Trophoblast cell (in vitro differentiated cells and primary cell): ENCODE measurements around the gene STK33.

Source experiments
- DNase-seq, 2 donors: peaks; one replicate each; pipeline ENCODE4 v3.0.0-alpha.2; 2016
- H2AFZ ChIP-seq: 2 replicates; pipeline ENCODE4 v1.6.1; 2013; ENCODE audit warnings: low read length, moderate library complexity, mild to moderate bottlenecking; ENCODE audit not compliant: insufficient read depth, poor library complexity
- H2AK5ac ChIP-seq: 2 replicates; pipeline ENCODE4 v1.6.1; 2013; ENCODE audit warnings: mild to moderate bottlenecking, low read length
- H2BK120ac ChIP-seq: 2 replicates; pipeline ENCODE4 v1.6.1; 2013; ENCODE audit warnings: low read length, mild to moderate bottlenecking, moderate library complexity; ENCODE audit not compliant: insufficient read depth, poor library complexity
- H2BK12ac ChIP-seq: 2 replicates; pipeline ENCODE4 v1.6.1; 2013; ENCODE audit warnings: mild to moderate bottlenecking, low read length, moderate library complexity
- H2BK5ac ChIP-seq: 2 replicates; pipeline ENCODE4 v1.6.1; 2013; ENCODE audit warnings: low read length, low read depth, moderate library complexity, mild to moderate bottlenecking; ENCODE audit not compliant: poor library complexity
- H3K14ac ChIP-seq: 2 replicates; pipeline ENCODE4 v1.6.1; 2013; ENCODE audit warnings: mild to moderate bottlenecking, low read length
- H3K18ac ChIP-seq: 2 replicates; pipeline ENCODE4 v1.6.1; 2013; ENCODE audit warnings: mild to moderate bottlenecking, low read length
- H3K23ac ChIP-seq: 2 replicates; pipeline ENCODE4 v1.6.1; 2013; ENCODE audit warnings: low read length
- H3K27ac ChIP-seq: 2 replicates; pipeline ENCODE4 v1.5.1; 2013; ENCODE audit warnings: low read depth, mild to moderate bottlenecking, inconsistent platforms, low read length, moderate library complexity
- H3K27me3 ChIP-seq: 2 replicates; pipeline ENCODE4 v1.6.1; 2013; ENCODE audit warnings: inconsistent platforms, mild to moderate bottlenecking, low read length, moderate library complexity; ENCODE audit not compliant: insufficient read depth
- H3K36me3 ChIP-seq, 2 experiments: 1 replicate in 1 of 2; 2 replicates in 1 of 2; pipeline ENCODE4 v1.6.1; 2013; ENCODE audit warnings: low read length in 2 of 2, mild to moderate bottlenecking in 2 of 2, moderate library complexity in 1 of 2; ENCODE audit not compliant: insufficient read depth in 2 of 2, control insufficient read depth in 1 of 2
- H3K4ac ChIP-seq: 2 replicates; pipeline ENCODE4 v1.6.1; 2013; ENCODE audit warnings: low read depth, mild to moderate bottlenecking, low read length, moderate library complexity
- H3K4me1 ChIP-seq, 2 experiments: 1 replicate in 1 of 2; 2 replicates in 1 of 2; pipeline ENCODE4 v1.6.1; 2013; ENCODE audit warnings: low read length in 2 of 2, mild to moderate bottlenecking in 2 of 2, moderate library complexity in 1 of 2; ENCODE audit not compliant: insufficient read depth in 2 of 2, control insufficient read depth in 1 of 2
- H3K4me2 ChIP-seq: 2 replicates; pipeline ENCODE4 v1.6.1; 2013; ENCODE audit warnings: inconsistent platforms, mild to moderate bottlenecking, low read length, moderate library complexity
- H3K4me3 ChIP-seq: 2 replicates; pipeline ENCODE4 v1.5.1; 2013; ENCODE audit warnings: mild to moderate bottlenecking, low read depth, low read length, inconsistent platforms
- H3K79me1 ChIP-seq: one replicate; pipeline ENCODE4 v1.6.1; 2013; ENCODE audit warnings: low read length
- H3K79me2 ChIP-seq: 2 replicates; pipeline ENCODE4 v1.6.1; 2013; ENCODE audit warnings: low read length, mild to moderate bottlenecking; ENCODE audit not compliant: control insufficient read depth, insufficient read depth, poor library complexity
- H3K9ac ChIP-seq: 2 replicates; pipeline ENCODE4 v1.6.1; 2013; ENCODE audit warnings: mild to moderate bottlenecking, low read length
- H3K9me3 ChIP-seq: 2 replicates; pipeline ENCODE4 v1.6.1; 2013; ENCODE audit warnings: low read depth, mild to moderate bottlenecking, control low read depth, inconsistent platforms, low read length; ENCODE audit not compliant: insufficient read depth
- H4K12ac ChIP-seq: 2 replicates; pipeline ENCODE4 v1.6.1; 2013; ENCODE audit warnings: low read depth, mild to moderate bottlenecking, low read length, moderate library complexity
- H4K8ac ChIP-seq: 2 replicates; pipeline ENCODE4 v1.6.1; 2013; ENCODE audit warnings: low read depth, mild to moderate bottlenecking, low read length, moderate library complexity
- H4K91ac ChIP-seq: one replicate; pipeline ENCODE4 v1.6.1; 2013; ENCODE audit warnings: low read depth, mild to moderate bottlenecking, low read length, moderate library complexity
- WGBS: extraction: QIAGEN DNeasy Blood & Tissue Kit; methylation state at CpG from one replicate; pipeline ENCODE4 v1.1.7; 2013; ENCODE audit warnings: missing lambda C conversion rate; ENCODE audit not compliant: insufficient read length, insufficient coverage; ENCODE audit errors: extremely low coverage; 5-methylcytosine and 5-hydroxymethylcytosine counted together

STK33 gene

DNA sequence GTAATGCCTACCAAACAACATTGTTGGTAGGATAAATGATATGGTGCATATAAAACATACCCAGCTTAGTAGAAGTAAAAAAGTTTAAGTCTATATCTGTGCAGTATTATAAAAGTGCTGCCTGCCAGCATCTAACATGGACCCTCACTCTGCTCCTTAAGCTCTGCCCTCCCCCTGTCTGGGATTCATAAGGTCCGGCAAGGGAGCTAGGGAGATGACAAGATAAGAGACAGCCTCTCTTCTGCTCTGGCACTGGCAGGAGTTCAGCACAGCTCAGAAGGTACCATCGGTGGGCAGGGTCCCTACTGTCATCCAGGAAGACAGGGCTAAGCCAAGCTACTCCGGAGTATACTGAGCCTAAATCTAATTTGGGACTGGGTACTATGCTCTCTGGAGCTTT is 45.6 kb upstream of the STK33 start:
- no peak overlapping the region for H3K27ac ChIP-seq
- H4K91ac ChIP-seq, result no peak overlapping the region
- H2BK12ac ChIP-seq, result no peak overlapping the region
- no peak overlapping the region for H2BK120ac ChIP-seq
- H3K9me3 ChIP-seq, result peaks cover 1% of the 10 kb centered on the region
- WGBS, result no CpG with 5 or more reads among the region's 3 CpGs
- peaks cover 0 to 8% of the 10 kb centered on the region in 2 experiments for H3K36me3 ChIP-seq
- no peak overlapping the region for H3K4ac ChIP-seq
- H3K23ac ChIP-seq, result no peak overlapping the region
- no peak overlapping the region for H3K14ac ChIP-seq
- H3K4me2 ChIP-seq, result no peak overlapping the region
- H2BK5ac ChIP-seq, result no peak overlapping the region
- no peak overlapping the region for H2AFZ ChIP-seq
- no peaks in the 10 kb centered on the region for H3K27me3 ChIP-seq
- H3K18ac ChIP-seq, result no peak overlapping the region
- no peak for DNase-seq
- no peaks in the 10 kb centered on the region for H3K4me1 ChIP-seq
- H4K8ac ChIP-seq, result no peak overlapping the region
- H3K9ac ChIP-seq, result no peak overlapping the region
- no peak overlapping the region for H4K12ac ChIP-seq
- no peak overlapping the region for H2AK5ac ChIP-seq
- no peaks in the 10 kb centered on the region for H3K79me2 ChIP-seq
- H3K4me3 ChIP-seq, result no peak overlapping the region
- no peaks in the 10 kb centered on the region for H3K79me1 ChIP-seq

- no peak overlapping the region for H3K4me2 ChIP-seq
These were observed 44.3 kb upstream of the STK33 start for GRCh38 chr11:8638300-8638699.

GRCh38 chr11:8636127-8636526 is 42.1 kb upstream of the STK33 start:
- Histone ChIP-seq H2AFZ (no peak overlapping the region), H3K4ac (no peak overlapping the region), H2BK5ac (no peak overlapping the region), H3K4me1 (no peaks in the 10 kb centered on the region), H3K9me3 (peaks cover 1% of the 10 kb centered on the region), H3K27ac (no peak overlapping the region), H2BK120ac (no peak overlapping the region), H3K4me2 (no peak overlapping the region), H3K18ac (no peak overlapping the region), H3K79me1 (no peaks in the 10 kb centered on the region), H3K9ac (no peak overlapping the region), H4K8ac (no peak overlapping the region), H3K27me3 (no peaks in the 10 kb centered on the region), H4K12ac (no peak overlapping the region), H3K23ac (no peak overlapping the region), H3K4me3 (no peak overlapping the region), H2BK12ac (no peak overlapping the region), H3K79me2 (no peaks in the 10 kb centered on the region), H2AK5ac (no peak overlapping the region), H4K91ac (no peak overlapping the region), H3K36me3 (peaks cover 0 to 8% of the 10 kb centered on the region in 2 experiments), H3K14ac (no peak overlapping the region)
- no CpG with 5 or more reads among the region's 2 CpGs for WGBS
- no peak for DNase-seq

More at GRCh38 chr11:8638300-8638699, 44.3 kb upstream of the STK33 start:
- Histone ChIP-seq H3K18ac (no peak overlapping the region), H4K12ac (no peak overlapping the region), H3K9me3 (peaks cover 1% of the 10 kb centered on the region), H3K23ac (no peak overlapping the region), H2BK120ac (no peak overlapping the region), H3K27me3 (no peaks in the 10 kb centered on the region), H3K79me1 (no peaks in the 10 kb centered on the region), H2AFZ (no peak overlapping the region), H3K9ac (no peak overlapping the region), H4K8ac (no peak overlapping the region), H3K79me2 (no peaks in the 10 kb centered on the region), H2BK5ac (no peak overlapping the region), H3K27ac (no peak overlapping the region), H3K36me3 (peaks cover 0 to 8% of the 10 kb centered on the region in 2 experiments), H3K4me3 (no peak overlapping the region), H2BK12ac (no peak overlapping the region), H4K91ac (no peak overlapping the region), H3K4me1 (no peaks in the 10 kb centered on the region), H3K4ac (no peak overlapping the region), H3K14ac (no peak overlapping the region), H2AK5ac (no peak overlapping the region)
- DNase-seq, result no peak
- WGBS, result no CpG with 5 or more reads among the region's 5 CpGs

GRCh38 chr11:8634498-8634897 is 40.5 kb upstream of the STK33 start:
- H3K27me3 ChIP-seq, result no peaks in the 10 kb centered on the region
- H4K91ac ChIP-seq, result no peak overlapping the region
- H3K4ac ChIP-seq, result no peak overlapping the region
- no peak overlapping the region for H3K23ac ChIP-seq
- H2BK12ac ChIP-seq, result no peak overlapping the region
- H2AK5ac ChIP-seq, result no peak overlapping the region
- no peak overlapping the region for H3K14ac ChIP-seq
- no peak for DNase-seq
- H2BK120ac ChIP-seq, result no peak overlapping the region
- H3K4me3 ChIP-seq, result no peak overlapping the region
- no peak overlapping the region for H3K27ac ChIP-seq
- no peaks in the 10 kb centered on the region for H3K79me1 ChIP-seq
- no peaks in the 10 kb centered on the region for H3K79me2 ChIP-seq
- no CpG with 5 or more reads among the region's 6 CpGs for WGBS
- H4K12ac ChIP-seq, result no peak overlapping the region
- no peak overlapping the region for H2BK5ac ChIP-seq
- H3K9me3 ChIP-seq, result peaks cover 1% of the 10 kb centered on the region
- H3K36me3 ChIP-seq, result peaks cover 0 to 5% of the 10 kb centered on the region in 2 experiments
- H3K9ac ChIP-seq, result no peak overlapping the region
- H3K4me1 ChIP-seq, result no peaks in the 10 kb centered on the region
- H2AFZ ChIP-seq, result no peak overlapping the region
- no peak overlapping the region for H3K4me2 ChIP-seq
- H4K8ac ChIP-seq, result no peak overlapping the region
- no peak overlapping the region for H3K18ac ChIP-seq
